Gastrocnemius medialis (tissue), 4 donors: Measurements from ENCODE around the gene LARP1.

ENCODE experiments used
- POLR2A ChIP-seq, 2 donors: fragments of 450-650 bp; IDR thresholded peaks; one replicate each; pipeline ENCODE4 v1.6.1; 2017; ENCODE audit warnings: antibody characterized with exemption in 2 of 2, mild to moderate bottlenecking in 2 of 2, moderate library complexity in 2 of 2
- TF ChIP-seq, protein P1 (sequence below), 5 experiments: fragments of 450-650 bp in 3 of 5; fragments of 200-600 bp in 2 of 5; sonication (generic) in 2 of 5; IDR thresholded peaks in 4 of 5; conservative IDR thresholded peaks in 1 of 5; 1 replicate in 4 of 5; 2 replicates in 1 of 5; pipeline ENCODE4 v1.5.1; 2016 to 2019; ENCODE audit warnings: antibody characterized with exemption in 5 of 5, mild to moderate bottlenecking in 3 of 5, moderate library complexity in 3 of 5

DNA sequence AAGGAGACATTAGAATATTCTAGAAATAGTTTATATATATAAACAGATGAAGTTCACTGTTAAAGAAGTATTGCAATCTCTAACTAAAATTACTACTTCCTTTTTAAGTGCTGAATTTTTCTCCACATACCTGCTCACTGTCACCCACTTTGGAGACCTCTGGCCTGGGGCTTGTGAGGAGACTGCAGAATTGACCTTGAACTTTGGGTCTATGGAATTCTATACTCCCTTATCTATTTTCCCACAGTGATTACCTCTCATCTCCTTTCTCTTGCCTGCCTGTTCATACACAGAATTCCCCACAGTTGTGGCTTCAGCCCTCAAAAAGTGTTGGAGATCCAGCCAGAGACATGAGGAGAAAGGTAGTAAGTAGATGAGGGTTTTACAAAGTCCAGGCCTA lies 45.4 kb downstream of the LARP1 start:
- TF ChIP-seq, protein P1, sequence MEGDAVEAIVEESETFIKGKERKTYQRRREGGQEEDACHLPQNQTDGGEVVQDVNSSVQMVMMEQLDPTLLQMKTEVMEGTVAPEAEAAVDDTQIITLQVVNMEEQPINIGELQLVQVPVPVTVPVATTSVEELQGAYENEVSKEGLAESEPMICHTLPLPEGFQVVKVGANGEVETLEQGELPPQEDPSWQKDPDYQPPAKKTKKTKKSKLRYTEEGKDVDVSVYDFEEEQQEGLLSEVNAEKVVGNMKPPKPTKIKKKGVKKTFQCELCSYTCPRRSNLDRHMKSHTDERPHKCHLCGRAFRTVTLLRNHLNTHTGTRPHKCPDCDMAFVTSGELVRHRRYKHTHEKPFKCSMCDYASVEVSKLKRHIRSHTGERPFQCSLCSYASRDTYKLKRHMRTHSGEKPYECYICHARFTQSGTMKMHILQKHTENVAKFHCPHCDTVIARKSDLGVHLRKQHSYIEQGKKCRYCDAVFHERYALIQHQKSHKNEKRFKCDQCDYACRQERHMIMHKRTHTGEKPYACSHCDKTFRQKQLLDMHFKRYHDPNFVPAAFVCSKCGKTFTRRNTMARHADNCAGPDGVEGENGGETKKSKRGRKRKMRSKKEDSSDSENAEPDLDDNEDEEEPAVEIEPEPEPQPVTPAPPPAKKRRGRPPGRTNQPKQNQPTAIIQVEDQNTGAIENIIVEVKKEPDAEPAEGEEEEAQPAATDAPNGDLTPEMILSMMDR (IDR thresholded peaks at IDR 0.05 in 4 of 5, conservative IDR thresholded peaks at IDR 0.05 in 1 of 5): no peak
- TF ChIP-seq POLR2A (IDR thresholded peaks at IDR 0.05): no peak
